ENCODE data around the gene ANKRD10. TPM values are rescaled to one million over a fixed set of nuclear protein-coding genes. Genes with fewer than 3 reads are reported as not detected.

The ANKRD10 gene
- total RNA-seq, 1 experiment from 2014 or later = 219 TPM

DNA sequence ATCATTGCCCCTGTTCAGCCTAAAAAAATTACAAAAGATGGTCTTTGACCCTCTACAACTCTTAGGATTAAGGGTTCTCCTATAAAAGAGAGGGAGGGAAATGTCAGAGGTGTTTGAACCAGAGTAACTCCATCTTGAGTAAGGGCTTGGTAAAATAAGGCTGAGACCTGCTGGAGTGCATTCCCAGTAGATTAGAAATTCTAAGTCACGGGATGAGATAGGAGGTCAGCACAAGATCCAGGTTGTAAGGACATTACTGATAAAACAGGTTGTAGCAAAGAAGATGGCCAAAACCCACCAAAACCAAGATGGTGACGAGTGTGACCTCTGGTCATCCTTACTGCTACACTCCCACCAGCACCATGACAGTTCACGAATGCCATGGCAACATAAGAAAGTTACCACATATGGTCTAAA lies 48.7 kb upstream of the ANKRD10 start:
- ATAC-seq (no peak), DNase-seq (ENCODE audit: low spot score) (no peak)
- Mint-ChIP-seq H3K4me3 (no peak overlapping the region), H3K9me3 (peaks cover 86% of the 10 kb centered on the region), H3K27me3 (ENCODE audit: low read depth) (peaks cover 26% of the 10 kb centered on the region), H3K4me1 (no peaks in the 10 kb centered on the region), H3K36me3 (peaks cover 60% of the 10 kb centered on the region), H3K27ac (no peak overlapping the region)
- TF ChIP-seq ZNF232 (CRISPR knock-in tag; IDR thresholded peaks at IDR 0.05) (no peak), TEAD1 (CRISPR knock-in tag; IDR thresholded peaks at IDR 0.05) (no peak), FOXK1 (CRISPR knock-in tag; IDR thresholded peaks at IDR 0.05) (no peak), OVOL2 (CRISPR knock-in tag; IDR thresholded peaks at IDR 0.05; ENCODE audit: borderline replicate concordance) (no peak), TCF7 (CRISPR knock-in tag; IDR thresholded peaks at IDR 0.05; ENCODE audit: low read depth) (no peak), ZNF219 (CRISPR knock-in tag; IDR thresholded peaks at IDR 0.05; ENCODE audit: borderline replicate concordance) (no peak), CREM (CRISPR knock-in tag; IDR thresholded peaks at IDR 0.05) (no peak), GRHL2 (CRISPR knock-in tag; IDR thresholded peaks at IDR 0.05; ENCODE audit: insufficient replicate concordance, severe bottlenecking) (no peak), ZBTB21 (CRISPR knock-in tag; IDR thresholded peaks at IDR 0.05; ENCODE audit: borderline replicate concordance) (no peak), SP1 (CRISPR knock-in tag; conservative IDR thresholded peaks at IDR 0.05) (no peak), FOXJ3 (CRISPR knock-in tag; IDR thresholded peaks at IDR 0.05; ENCODE audit: borderline replicate concordance) (no peak), JAZF1 (CRISPR knock-in tag; IDR thresholded peaks at IDR 0.05) (no peak), ATF1 (CRISPR knock-in tag; IDR thresholded peaks at IDR 0.05) (no peak)
- TF ChIP-seq, protein P1, sequence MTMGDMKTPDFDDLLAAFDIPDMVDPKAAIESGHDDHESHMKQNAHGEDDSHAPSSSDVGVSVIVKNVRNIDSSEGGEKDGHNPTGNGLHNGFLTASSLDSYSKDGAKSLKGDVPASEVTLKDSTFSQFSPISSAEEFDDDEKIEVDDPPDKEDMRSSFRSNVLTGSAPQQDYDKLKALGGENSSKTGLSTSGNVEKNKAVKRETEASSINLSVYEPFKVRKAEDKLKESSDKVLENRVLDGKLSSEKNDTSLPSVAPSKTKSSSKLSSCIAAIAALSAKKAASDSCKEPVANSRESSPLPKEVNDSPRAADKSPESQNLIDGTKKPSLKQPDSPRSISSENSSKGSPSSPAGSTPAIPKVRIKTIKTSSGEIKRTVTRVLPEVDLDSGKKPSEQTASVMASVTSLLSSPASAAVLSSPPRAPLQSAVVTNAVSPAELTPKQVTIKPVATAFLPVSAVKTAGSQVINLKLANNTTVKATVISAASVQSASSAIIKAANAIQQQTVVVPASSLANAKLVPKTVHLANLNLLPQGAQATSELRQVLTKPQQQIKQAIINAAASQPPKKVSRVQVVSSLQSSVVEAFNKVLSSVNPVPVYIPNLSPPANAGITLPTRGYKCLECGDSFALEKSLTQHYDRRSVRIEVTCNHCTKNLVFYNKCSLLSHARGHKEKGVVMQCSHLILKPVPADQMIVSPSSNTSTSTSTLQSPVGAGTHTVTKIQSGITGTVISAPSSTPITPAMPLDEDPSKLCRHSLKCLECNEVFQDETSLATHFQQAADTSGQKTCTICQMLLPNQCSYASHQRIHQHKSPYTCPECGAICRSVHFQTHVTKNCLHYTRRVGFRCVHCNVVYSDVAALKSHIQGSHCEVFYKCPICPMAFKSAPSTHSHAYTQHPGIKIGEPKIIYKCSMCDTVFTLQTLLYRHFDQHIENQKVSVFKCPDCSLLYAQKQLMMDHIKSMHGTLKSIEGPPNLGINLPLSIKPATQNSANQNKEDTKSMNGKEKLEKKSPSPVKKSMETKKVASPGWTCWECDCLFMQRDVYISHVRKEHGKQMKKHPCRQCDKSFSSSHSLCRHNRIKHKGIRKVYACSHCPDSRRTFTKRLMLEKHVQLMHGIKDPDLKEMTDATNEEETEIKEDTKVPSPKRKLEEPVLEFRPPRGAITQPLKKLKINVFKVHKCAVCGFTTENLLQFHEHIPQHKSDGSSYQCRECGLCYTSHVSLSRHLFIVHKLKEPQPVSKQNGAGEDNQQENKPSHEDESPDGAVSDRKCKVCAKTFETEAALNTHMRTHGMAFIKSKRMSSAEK (CRISPR knock-in tag; IDR thresholded peaks at IDR 0.05; ENCODE audit: borderline replicate concordance) = no peak
- TF ChIP-seq, protein P2, sequence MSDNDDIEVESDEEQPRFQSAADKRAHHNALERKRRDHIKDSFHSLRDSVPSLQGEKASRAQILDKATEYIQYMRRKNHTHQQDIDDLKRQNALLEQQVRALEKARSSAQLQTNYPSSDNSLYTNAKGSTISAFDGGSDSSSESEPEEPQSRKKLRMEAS (CRISPR knock-in tag; IDR thresholded peaks at IDR 0.05) = no peak
- TF ChIP-seq, protein P3, sequence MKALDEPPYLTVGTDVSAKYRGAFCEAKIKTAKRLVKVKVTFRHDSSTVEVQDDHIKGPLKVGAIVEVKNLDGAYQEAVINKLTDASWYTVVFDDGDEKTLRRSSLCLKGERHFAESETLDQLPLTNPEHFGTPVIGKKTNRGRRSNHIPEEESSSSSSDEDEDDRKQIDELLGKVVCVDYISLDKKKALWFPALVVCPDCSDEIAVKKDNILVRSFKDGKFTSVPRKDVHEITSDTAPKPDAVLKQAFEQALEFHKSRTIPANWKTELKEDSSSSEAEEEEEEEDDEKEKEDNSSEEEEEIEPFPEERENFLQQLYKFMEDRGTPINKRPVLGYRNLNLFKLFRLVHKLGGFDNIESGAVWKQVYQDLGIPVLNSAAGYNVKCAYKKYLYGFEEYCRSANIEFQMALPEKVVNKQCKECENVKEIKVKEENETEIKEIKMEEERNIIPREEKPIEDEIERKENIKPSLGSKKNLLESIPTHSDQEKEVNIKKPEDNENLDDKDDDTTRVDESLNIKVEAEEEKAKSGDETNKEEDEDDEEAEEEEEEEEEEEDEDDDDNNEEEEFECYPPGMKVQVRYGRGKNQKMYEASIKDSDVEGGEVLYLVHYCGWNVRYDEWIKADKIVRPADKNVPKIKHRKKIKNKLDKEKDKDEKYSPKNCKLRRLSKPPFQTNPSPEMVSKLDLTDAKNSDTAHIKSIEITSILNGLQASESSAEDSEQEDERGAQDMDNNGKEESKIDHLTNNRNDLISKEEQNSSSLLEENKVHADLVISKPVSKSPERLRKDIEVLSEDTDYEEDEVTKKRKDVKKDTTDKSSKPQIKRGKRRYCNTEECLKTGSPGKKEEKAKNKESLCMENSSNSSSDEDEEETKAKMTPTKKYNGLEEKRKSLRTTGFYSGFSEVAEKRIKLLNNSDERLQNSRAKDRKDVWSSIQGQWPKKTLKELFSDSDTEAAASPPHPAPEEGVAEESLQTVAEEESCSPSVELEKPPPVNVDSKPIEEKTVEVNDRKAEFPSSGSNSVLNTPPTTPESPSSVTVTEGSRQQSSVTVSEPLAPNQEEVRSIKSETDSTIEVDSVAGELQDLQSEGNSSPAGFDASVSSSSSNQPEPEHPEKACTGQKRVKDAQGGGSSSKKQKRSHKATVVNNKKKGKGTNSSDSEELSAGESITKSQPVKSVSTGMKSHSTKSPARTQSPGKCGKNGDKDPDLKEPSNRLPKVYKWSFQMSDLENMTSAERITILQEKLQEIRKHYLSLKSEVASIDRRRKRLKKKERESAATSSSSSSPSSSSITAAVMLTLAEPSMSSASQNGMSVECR (CRISPR knock-in tag; IDR thresholded peaks at IDR 0.05; ENCODE audit: borderline replicate concordance) = no peak
- TF ChIP-seq, protein P4, sequence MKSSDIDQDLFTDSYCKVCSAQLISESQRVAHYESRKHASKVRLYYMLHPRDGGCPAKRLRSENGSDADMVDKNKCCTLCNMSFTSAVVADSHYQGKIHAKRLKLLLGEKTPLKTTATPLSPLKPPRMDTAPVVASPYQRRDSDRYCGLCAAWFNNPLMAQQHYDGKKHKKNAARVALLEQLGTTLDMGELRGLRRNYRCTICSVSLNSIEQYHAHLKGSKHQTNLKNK (CRISPR knock-in tag; IDR thresholded peaks at IDR 0.05) = no peak
- TF ChIP-seq, protein P5, sequence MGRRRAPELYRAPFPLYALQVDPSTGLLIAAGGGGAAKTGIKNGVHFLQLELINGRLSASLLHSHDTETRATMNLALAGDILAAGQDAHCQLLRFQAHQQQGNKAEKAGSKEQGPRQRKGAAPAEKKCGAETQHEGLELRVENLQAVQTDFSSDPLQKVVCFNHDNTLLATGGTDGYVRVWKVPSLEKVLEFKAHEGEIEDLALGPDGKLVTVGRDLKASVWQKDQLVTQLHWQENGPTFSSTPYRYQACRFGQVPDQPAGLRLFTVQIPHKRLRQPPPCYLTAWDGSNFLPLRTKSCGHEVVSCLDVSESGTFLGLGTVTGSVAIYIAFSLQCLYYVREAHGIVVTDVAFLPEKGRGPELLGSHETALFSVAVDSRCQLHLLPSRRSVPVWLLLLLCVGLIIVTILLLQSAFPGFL (CRISPR knock-in tag; IDR thresholded peaks at IDR 0.05; ENCODE audit: borderline replicate concordance) = no peak
- TF ChIP-seq, protein P6, sequence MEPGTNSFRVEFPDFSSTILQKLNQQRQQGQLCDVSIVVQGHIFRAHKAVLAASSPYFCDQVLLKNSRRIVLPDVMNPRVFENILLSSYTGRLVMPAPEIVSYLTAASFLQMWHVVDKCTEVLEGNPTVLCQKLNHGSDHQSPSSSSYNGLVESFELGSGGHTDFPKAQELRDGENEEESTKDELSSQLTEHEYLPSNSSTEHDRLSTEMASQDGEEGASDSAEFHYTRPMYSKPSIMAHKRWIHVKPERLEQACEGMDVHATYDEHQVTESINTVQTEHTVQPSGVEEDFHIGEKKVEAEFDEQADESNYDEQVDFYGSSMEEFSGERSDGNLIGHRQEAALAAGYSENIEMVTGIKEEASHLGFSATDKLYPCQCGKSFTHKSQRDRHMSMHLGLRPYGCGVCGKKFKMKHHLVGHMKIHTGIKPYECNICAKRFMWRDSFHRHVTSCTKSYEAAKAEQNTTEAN (CRISPR knock-in tag; IDR thresholded peaks at IDR 0.05) = no peak
- ChIA-PET CTCF (no interaction called here), POLR2A (no interaction called here)
